SK-N-SH treated with all-trans-retinoic acid at 6 μM for 48 hours (cell line): Measurements from ENCODE around the gene CERK.

Experiments used
- ATAC-seq: fragments of 200-7000 bp; cut with Tn5 transposase; 3 replicates; pipeline ENCODE4 v1.9.1; 2020; ENCODE audit warnings: mild to moderate bottlenecking, moderate library complexity
- BACH2 ChIP-seq: fragments of 250-450 bp; sonication (Bioruptor Pico); IDR thresholded peaks from 2 replicates; pipeline ENCODE4 v1.9.0; 2021; ENCODE audit warnings: mild to moderate bottlenecking, borderline replicate concordance
- CSDC2 ChIP-seq: fragments of 250-450 bp; sonication (Bioruptor Pico); IDR thresholded peaks from 2 replicates; pipeline ENCODE4 v1.5.0; 2020; ENCODE audit warnings: mild to moderate bottlenecking, moderate library complexity
- ESRRG ChIP-seq: fragments of 250-450 bp; sonication (Bioruptor Pico); IDR thresholded peaks from 2 replicates; pipeline ENCODE4 v1.6.1; 2021; ENCODE audit warnings: mild to moderate bottlenecking
- ISL1 ChIP-seq: fragments of 250-450 bp; sonication (Bioruptor Pico); IDR thresholded peaks from 2 replicates; pipeline ENCODE4 v2.1.2; 2022; ENCODE audit warnings: mild to moderate bottlenecking, moderate library complexity
- OSR1 ChIP-seq: fragments of 250-450 bp; sonication (Bioruptor Pico); IDR thresholded peaks from 2 replicates; pipeline ENCODE4 v1.8.0; 2022; ENCODE audit warnings: moderate library complexity, mild to moderate bottlenecking, inconsistent platforms
- PPARA ChIP-seq: fragments of 250-450 bp; sonication (Bioruptor Pico); IDR thresholded peaks from 2 replicates; pipeline ENCODE4 v1.5.0; 2020; ENCODE audit warnings: mild to moderate bottlenecking, borderline replicate concordance
- RARB ChIP-seq: fragments of 250-450 bp; sonication (Bioruptor Pico); IDR thresholded peaks from 2 replicates; pipeline ENCODE4 v1.8.0; 2021; ENCODE audit warnings: mild to moderate bottlenecking, moderate library complexity
- TOX ChIP-seq: fragments of 250-450 bp; sonication (Bioruptor Pico); IDR thresholded peaks from 2 replicates; pipeline ENCODE4 v1.8.0; 2021; ENCODE audit warnings: mild to moderate bottlenecking, moderate library complexity, borderline replicate concordance
- TSHZ2 ChIP-seq: fragments of 250-450 bp; sonication (Bioruptor Pico); IDR thresholded peaks from 2 replicates; pipeline ENCODE4 v1.5.0; 2020; ENCODE audit warnings: mild to moderate bottlenecking, moderate library complexity
- ZC3H10 ChIP-seq: fragments of 250-450 bp; sonication (Bioruptor Pico); IDR thresholded peaks from 2 replicates; pipeline ENCODE4 v1.5.1; 2021; ENCODE audit warnings: mild to moderate bottlenecking, moderate library complexity
- ZFP3 ChIP-seq: fragments of 250-450 bp; sonication (Bioruptor Pico); IDR thresholded peaks from 2 replicates; pipeline ENCODE4 v1.5.0; 2020; ENCODE audit warnings: mild to moderate bottlenecking, moderate library complexity
- ZFP30 ChIP-seq: fragments of 450-650 bp; formaldehyde crosslinking; IDR thresholded peaks from 2 replicates; pipeline ENCODE4 v1.5.0; 2022; ENCODE audit warnings: mild to moderate bottlenecking, moderate library complexity
- ZNF565 ChIP-seq: fragments of 450-650 bp; formaldehyde crosslinking; conservative IDR thresholded peaks from 2 replicates; pipeline ENCODE4 v1.5.0; 2020; ENCODE audit warnings: low read depth, mild to moderate bottlenecking, moderate library complexity
- ZNF70 ChIP-seq: fragments of 450-650 bp; formaldehyde crosslinking; IDR thresholded peaks from 2 replicates; pipeline ENCODE4 v1.5.0; 2020; ENCODE audit warnings: mild to moderate bottlenecking, moderate library complexity
- ZNF8 ChIP-seq: fragments of 450-650 bp; formaldehyde crosslinking; IDR thresholded peaks from 2 replicates; pipeline ENCODE4 v1.5.0; 2020; ENCODE audit warnings: mild to moderate bottlenecking, moderate library complexity
- TF ChIP-seq, protein P1 (sequence below): fragments of 250-450 bp; sonication (Bioruptor Pico); IDR thresholded peaks from 2 replicates; pipeline ENCODE4 v1.5.1; 2021; ENCODE audit warnings: mild to moderate bottlenecking, moderate library complexity
- TF ChIP-seq, protein P2 (sequence below): fragments of 250-450 bp; sonication (Bioruptor Pico); IDR thresholded peaks from 2 replicates; pipeline ENCODE4 v1.8.0; 2021; ENCODE audit warnings: low read depth, mild to moderate bottlenecking, moderate library complexity, borderline replicate concordance
- TF ChIP-seq, protein P3 (sequence below): fragments of 250-450 bp; sonication (Bioruptor Pico); IDR thresholded peaks from 2 replicates; pipeline ENCODE4 v1.5.1; 2020; ENCODE audit warnings: low read depth, mild to moderate bottlenecking, moderate library complexity

CERK gene

DNA sequence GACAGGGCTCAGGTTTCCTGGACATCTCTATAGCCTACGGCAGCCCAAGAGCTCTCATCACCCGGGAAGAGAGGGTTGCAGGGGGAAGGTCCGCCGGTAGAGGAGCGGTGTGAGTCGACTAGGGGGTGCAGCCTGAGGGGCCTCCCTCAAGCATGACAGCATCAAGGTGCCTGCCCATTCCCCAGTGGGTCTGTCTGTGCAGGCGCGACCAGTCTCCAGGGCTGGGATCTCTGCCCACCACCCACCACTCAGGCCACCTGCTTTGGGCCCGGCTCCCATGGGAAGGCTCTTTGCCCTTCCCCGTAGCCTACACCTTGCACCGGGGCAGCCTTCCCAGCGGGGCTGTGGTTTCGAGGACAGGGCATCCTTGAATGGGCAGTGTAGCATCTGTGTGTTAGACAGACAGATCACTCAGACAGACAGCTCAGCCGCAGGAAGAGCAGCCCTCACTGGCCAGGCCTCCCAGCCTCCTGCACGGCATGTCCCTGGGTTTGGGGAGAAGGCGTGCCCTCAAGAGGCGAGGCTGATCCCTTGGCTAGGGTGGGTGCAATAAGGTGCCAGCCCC, 29.2 kb downstream of the CERK start:
- no peak for ATAC-seq
- TF ChIP-seq, protein P1, sequence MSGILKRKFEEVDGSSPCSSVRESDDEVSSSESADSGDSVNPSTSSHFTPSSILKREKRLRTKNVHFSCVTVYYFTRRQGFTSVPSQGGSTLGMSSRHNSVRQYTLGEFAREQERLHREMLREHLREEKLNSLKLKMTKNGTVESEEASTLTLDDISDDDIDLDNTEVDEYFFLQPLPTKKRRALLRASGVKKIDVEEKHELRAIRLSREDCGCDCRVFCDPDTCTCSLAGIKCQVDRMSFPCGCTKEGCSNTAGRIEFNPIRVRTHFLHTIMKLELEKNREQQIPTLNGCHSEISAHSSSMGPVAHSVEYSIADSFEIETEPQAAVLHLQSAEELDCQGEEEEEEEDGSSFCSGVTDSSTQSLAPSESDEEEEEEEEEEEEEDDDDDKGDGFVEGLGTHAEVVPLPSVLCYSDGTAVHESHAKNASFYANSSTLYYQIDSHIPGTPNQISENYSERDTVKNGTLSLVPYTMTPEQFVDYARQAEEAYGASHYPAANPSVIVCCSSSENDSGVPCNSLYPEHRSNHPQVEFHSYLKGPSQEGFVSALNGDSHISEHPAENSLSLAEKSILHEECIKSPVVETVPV (CRISPR knock-in tag), result no peak
- no peak for TF ChIP-seq TOX (CRISPR knock-in tag)
- TF ChIP-seq CSDC2, result no peak
- TF ChIP-seq BACH2, result no peak

DNA sequence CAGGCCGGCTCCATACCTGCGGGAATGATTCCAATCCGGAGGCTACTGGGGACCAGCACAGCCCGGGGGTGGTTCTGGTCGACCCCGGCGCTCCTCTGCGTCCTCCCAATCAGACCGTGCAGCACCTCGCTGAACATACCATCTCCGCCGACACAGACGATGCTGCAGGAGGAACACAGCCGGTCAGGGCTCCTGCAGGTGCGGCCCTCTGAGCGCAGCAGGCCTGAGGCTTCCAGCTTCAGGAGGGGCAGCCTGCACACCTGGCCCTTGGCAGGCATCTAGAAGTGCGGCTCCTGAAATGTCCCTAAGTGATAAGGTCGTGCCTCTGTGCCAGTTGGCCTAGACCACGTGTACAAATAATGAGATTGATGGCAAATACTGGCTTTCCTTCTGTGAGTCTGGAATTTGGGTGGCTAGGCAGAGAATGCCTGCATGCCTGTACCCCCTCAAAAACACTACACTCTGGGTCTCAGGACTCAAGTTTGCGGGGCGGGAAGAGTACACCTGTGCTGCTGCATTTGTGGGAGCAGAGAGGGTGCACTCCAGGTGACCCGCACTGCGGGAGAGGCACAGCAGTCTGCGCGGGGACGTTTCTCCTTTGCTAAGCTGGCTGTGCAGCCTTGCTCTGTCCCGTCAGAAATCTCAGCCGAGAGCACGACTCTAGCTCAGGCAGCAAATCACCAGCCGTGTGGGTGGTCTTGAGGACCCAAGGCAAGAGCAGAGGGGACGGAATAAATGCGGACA, 30.1 kb downstream of the CERK start:
- TF ChIP-seq, protein P2, sequence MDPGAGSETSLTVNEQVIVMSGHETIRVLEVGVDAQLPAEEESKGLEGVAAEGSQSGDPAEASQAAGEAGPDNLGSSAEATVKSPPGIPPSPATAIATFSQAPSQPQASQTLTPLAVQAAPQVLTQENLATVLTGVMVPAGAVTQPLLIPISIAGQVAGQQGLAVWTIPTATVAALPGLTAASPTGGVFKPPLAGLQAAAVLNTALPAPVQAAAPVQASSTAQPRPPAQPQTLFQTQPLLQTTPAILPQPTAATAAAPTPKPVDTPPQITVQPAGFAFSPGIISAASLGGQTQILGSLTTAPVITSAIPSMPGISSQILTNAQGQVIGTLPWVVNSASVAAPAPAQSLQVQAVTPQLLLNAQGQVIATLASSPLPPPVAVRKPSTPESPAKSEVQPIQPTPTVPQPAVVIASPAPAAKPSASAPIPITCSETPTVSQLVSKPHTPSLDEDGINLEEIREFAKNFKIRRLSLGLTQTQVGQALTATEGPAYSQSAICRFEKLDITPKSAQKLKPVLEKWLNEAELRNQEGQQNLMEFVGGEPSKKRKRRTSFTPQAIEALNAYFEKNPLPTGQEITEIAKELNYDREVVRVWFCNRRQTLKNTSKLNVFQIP (CRISPR knock-in tag), result no peak
- TF ChIP-seq ZFP3 (CRISPR knock-in tag) (no peak), ZNF8 (CRISPR knock-in tag) (no peak), PPARA (no peak), ESRRG (CRISPR knock-in tag) (no peak), OSR1 (no peak), ZNF565 (CRISPR knock-in tag) (no peak), ISL1 (CRISPR knock-in tag) (no peak), ZNF70 (no peak), ZC3H10 (no peak), RARB (CRISPR knock-in tag) (no peak), TSHZ2 (no peak), CSDC2 (no peak), TOX (CRISPR knock-in tag) (no peak), ZFP30 (CRISPR knock-in tag) (no peak)
- TF ChIP-seq, protein P3, sequence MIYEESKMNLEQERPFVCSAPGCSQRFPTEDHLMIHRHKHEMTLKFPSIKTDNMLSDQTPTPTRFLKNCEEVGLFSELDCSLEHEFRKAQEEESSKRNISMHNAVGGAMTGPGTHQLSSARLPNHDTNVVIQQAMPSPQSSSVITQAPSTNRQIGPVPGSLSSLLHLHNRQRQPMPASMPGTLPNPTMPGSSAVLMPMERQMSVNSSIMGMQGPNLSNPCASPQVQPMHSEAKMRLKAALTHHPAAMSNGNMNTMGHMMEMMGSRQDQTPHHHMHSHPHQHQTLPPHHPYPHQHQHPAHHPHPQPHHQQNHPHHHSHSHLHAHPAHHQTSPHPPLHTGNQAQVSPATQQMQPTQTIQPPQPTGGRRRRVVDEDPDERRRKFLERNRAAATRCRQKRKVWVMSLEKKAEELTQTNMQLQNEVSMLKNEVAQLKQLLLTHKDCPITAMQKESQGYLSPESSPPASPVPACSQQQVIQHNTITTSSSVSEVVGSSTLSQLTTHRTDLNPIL (CRISPR knock-in tag), result no peak
- TF ChIP-seq, protein P1 (CRISPR knock-in tag), result no peak
- no peak for ATAC-seq

- no peak for TF ChIP-seq OSR1
- TF ChIP-seq TOX (CRISPR knock-in tag), result no peak
- TF ChIP-seq ZC3H10, result no peak
- TF ChIP-seq, protein P2 (CRISPR knock-in tag), result no peak
- TF ChIP-seq, all 23 proteins: peak for 0
- no peak for ATAC-seq
Observed at GRCh38 chr22:46707305-46707704, 30.7 kb downstream of the CERK start.
